ENCODE data around the gene KTN1. TPM values are rescaled to one million over a fixed set of nuclear protein-coding genes. Genes with fewer than 3 reads are reported as not detected.

Gene KTN1
- total RNA-seq, 1 donor from 2014 or later = 128 TPM

DNA sequence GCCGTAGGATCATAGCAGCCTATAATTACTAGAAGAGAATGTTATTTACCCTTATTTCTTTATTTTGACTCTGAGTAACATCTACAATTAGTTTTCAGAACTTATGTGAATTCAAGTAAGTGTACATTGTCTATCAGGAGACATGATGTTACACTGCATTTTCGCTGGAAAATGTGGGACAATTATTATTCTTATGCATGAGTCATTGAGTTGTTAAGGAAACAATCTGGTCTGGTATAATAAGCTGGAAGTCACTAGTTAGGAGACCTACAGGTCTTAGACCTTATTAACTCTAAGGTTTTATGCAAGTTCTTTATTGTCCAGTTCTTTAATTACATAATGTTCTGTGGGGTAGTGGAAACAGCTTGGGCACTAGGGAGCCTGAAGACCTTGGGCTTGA is 5.8 kb downstream of the KTN1 start:
- DNase-seq (ENCODE audit: low read depth) (peak; percentile 35), FAIRE-seq (no peak)
- Histone ChIP-seq H3K4me3 (ENCODE audit: low read depth, low read length) (no peak overlapping the region), H3K27me3 (ENCODE audit: control insufficient read depth, insufficient read depth, low read length) (no peaks in the 10 kb centered on the region), H3K36me3 (ENCODE audit: control insufficient read depth, insufficient read depth, low read length) (no peaks in the 10 kb centered on the region)
- TF ChIP-seq, protein P1, sequence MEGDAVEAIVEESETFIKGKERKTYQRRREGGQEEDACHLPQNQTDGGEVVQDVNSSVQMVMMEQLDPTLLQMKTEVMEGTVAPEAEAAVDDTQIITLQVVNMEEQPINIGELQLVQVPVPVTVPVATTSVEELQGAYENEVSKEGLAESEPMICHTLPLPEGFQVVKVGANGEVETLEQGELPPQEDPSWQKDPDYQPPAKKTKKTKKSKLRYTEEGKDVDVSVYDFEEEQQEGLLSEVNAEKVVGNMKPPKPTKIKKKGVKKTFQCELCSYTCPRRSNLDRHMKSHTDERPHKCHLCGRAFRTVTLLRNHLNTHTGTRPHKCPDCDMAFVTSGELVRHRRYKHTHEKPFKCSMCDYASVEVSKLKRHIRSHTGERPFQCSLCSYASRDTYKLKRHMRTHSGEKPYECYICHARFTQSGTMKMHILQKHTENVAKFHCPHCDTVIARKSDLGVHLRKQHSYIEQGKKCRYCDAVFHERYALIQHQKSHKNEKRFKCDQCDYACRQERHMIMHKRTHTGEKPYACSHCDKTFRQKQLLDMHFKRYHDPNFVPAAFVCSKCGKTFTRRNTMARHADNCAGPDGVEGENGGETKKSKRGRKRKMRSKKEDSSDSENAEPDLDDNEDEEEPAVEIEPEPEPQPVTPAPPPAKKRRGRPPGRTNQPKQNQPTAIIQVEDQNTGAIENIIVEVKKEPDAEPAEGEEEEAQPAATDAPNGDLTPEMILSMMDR (IDR thresholded peaks at IDR 0.05; ENCODE audit: insufficient read depth, low read length, severe bottlenecking) = no peak

DNA sequence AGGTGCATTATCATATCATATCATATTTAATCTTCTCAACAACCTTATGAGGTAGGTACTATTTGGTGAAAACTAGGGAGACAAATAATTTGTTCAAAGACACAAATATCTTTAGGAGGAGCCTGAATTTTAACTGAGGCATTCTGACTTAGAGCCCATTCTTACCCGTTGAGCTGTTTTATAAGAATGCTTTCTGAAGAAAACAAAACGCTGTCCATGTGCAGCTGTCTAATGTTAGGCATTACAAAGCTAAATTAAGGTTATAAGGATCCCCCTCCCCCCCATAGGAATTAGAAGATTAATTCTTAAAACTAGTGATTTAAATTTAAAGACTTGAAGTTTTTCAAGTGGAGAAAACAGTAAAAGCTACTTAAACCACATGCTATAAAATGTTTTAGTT is 6.4 kb downstream of the KTN1 start:
- H3K4me3 ChIP-seq (ENCODE audit: low read depth, low read length) = no peak overlapping the region
- H3K27me3 ChIP-seq (ENCODE audit: control insufficient read depth, insufficient read depth, low read length) = no peaks in the 10 kb centered on the region
- no peak for DNase-seq (ENCODE audit: low read depth)
- TF ChIP-seq, protein P1 (IDR thresholded peaks at IDR 0.05; ENCODE audit: insufficient read depth, low read length, severe bottlenecking) = no peak
- no peaks in the 10 kb centered on the region for H3K36me3 ChIP-seq (ENCODE audit: control insufficient read depth, insufficient read depth, low read length)
- FAIRE-seq = no peak

DNA sequence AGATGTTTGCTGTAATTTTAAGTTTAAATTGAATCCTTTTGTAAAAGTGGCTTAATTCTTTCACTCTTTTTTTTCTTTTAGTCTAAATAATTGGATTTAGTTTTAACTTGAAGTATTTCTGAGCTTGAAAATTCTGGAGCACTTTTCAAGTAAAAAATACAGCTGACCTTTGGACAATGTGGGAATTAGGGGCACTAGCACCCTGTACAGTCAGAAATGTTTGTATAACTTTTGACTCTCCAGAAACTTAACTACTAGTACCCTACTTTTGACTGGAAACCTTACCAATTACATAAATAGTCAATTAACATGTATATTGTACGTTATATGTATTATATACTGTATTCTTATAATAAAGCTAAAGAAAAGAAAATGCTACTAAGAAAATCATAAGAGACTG is 7.8 kb downstream of the KTN1 start:
- DNase-seq (ENCODE audit: low read depth) (no peak), FAIRE-seq (no peak)
- H3K4me3 ChIP-seq (ENCODE audit: low read depth, low read length) = no peak overlapping the region
- no peaks in the 10 kb centered on the region for H3K36me3 ChIP-seq (ENCODE audit: control insufficient read depth, insufficient read depth, low read length)
- TF ChIP-seq, protein P1 (IDR thresholded peaks at IDR 0.05; ENCODE audit: insufficient read depth, low read length, severe bottlenecking) = no peak
- no peaks in the 10 kb centered on the region for H3K27me3 ChIP-seq (ENCODE audit: control insufficient read depth, insufficient read depth, low read length)

DNA sequence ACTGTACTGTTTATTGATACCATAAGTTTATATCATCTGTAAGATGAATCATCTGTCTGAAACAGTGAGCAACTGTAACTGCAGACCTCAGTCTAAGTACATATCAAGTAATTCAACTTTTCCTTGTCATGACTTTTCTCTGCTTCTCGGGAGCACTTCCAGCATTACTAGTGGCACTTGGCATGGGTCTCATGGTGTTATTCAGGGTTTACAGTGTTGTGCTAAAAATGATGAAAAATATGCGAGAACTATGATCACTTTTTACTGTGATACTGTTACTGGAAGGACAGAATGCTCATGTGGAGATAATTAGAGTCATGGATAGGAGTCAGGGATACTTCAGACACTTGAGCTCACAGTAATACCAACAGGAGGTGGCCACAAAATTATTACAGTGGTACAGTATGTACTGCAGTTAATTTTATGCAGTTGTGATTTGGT is 8.3 kb downstream of the KTN1 start:
- no peak for FAIRE-seq
- Histone ChIP-seq H3K4me3 (ENCODE audit: low read depth, low read length) (no peak overlapping the region), H3K27me3 (ENCODE audit: control insufficient read depth, insufficient read depth, low read length) (no peaks in the 10 kb centered on the region), H3K36me3 (ENCODE audit: control insufficient read depth, insufficient read depth, low read length) (no peaks in the 10 kb centered on the region)
- TF ChIP-seq, protein P1 (IDR thresholded peaks at IDR 0.05; ENCODE audit: insufficient read depth, low read length, severe bottlenecking) = no peak
- peak; percentile 60 for DNase-seq (ENCODE audit: low read depth)

DNA sequence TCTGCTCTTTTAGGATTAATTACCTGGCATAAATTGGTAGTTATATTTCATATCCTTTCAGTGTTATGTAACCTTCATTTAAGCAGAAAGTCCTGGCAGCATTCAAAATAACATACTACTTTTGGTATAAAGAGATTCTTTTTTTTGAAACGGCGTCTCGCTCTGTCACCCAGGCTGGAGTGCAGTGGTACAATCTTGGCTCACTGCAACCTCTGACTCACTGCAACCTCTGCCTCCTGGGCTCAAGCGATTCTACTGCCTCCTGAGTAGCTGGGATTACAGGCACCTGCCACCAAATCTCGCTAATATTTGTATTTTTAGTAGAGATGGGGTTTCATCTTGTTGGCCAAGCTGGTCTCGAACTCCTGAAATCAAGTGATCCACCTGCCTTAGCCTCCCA is 9.2 kb downstream of the KTN1 start:
- Histone ChIP-seq H3K4me3 (ENCODE audit: low read depth, low read length) (no peak overlapping the region), H3K36me3 (ENCODE audit: control insufficient read depth, insufficient read depth, low read length) (no peaks in the 10 kb centered on the region), H3K27me3 (ENCODE audit: control insufficient read depth, insufficient read depth, low read length) (no peaks in the 10 kb centered on the region)
- DNase-seq (ENCODE audit: low read depth) (no peak), FAIRE-seq (no peak)
- TF ChIP-seq, protein P1 (IDR thresholded peaks at IDR 0.05; ENCODE audit: insufficient read depth, low read length, severe bottlenecking) = no peak

DNA sequence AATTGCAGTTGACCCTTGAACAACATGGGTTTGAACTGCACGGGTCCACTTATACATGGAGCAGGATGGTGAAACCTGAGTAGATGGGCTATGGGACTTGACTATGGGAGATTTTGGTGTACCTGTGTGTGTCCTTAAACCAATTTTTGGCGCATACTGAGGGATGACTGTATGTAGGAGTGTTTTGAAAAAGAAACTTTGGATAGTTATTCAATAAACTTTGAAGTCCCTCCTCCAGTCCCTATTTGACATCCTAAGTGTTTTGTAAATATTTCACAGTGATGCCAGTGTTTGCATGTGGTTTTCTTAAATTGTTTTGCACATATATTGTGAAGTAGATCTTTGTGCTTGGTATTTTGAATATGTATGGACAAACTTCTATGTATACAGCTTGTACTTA is 12.4 kb downstream of the KTN1 start:
- no peak for DNase-seq (ENCODE audit: low read depth)
- TF ChIP-seq, protein P1 (IDR thresholded peaks at IDR 0.05; ENCODE audit: insufficient read depth, low read length, severe bottlenecking) = no peak
- no peak for FAIRE-seq
- Histone ChIP-seq H3K27me3 (ENCODE audit: control insufficient read depth, insufficient read depth, low read length) (no peaks in the 10 kb centered on the region), H3K4me3 (ENCODE audit: low read depth, low read length) (no peak overlapping the region), H3K36me3 (ENCODE audit: control insufficient read depth, insufficient read depth, low read length) (no peaks in the 10 kb centered on the region)
